ENCODE measurements around the gene PWP1. TPM values are rescaled to one million over a fixed set of nuclear protein-coding genes. Genes with fewer than 3 reads are reported as not detected.

PWP1 gene
- total and polyA plus RNA-seq, 4 donors: 19.5 to 34.8 (median 30.4) TPM

DNA sequence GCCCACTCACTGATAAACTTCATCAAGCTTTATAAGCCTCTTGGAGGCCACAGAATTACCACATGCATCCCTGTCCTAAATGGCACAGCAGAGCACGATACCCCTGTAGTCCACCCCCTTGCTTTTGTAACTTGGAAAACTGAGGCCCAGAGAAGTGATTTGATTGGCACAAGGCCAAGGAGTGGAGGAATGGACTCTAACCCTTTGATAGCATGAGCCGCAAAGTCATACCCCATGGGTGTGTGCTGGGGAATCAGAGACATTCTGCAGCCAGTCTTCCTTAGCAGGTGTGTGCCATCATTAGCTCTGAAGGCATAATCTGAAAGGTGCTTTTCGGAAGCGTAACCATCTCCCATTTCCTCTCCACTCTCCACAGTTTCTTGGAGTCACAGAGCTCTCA, 28.5 kb upstream of the PWP1 start:
- H3K4me3 ChIP-seq: no peak overlapping the region
- WGBS, 2 donors: 91 to 98% methylated on average over 4 of the region's 4 CpGs
- TF ChIP-seq, protein P1, sequence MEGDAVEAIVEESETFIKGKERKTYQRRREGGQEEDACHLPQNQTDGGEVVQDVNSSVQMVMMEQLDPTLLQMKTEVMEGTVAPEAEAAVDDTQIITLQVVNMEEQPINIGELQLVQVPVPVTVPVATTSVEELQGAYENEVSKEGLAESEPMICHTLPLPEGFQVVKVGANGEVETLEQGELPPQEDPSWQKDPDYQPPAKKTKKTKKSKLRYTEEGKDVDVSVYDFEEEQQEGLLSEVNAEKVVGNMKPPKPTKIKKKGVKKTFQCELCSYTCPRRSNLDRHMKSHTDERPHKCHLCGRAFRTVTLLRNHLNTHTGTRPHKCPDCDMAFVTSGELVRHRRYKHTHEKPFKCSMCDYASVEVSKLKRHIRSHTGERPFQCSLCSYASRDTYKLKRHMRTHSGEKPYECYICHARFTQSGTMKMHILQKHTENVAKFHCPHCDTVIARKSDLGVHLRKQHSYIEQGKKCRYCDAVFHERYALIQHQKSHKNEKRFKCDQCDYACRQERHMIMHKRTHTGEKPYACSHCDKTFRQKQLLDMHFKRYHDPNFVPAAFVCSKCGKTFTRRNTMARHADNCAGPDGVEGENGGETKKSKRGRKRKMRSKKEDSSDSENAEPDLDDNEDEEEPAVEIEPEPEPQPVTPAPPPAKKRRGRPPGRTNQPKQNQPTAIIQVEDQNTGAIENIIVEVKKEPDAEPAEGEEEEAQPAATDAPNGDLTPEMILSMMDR (IDR thresholded peaks at IDR 0.05; ENCODE audit: control extremely low read depth, extremely low read depth): no peak
- ATAC-seq (ENCODE audit: insufficient read depth, low FRiP score): no peak
- no peak for DNase-seq
- H3K9me3 ChIP-seq (ENCODE audit: control insufficient read depth in 4 of 4, insufficient read depth in 3 of 4, low read length in 3 of 4): no peaks in the 10 kb centered on the region
- no peak overlapping the region for H3K9ac ChIP-seq (ENCODE audit: insufficient read depth in 1 of 2, low read length in 2 of 2)
- no peak overlapping the region for H3K27ac ChIP-seq (ENCODE audit: low read depth in 1 of 2, low read length in 1 of 2)
- H3K36me3 ChIP-seq (ENCODE audit: control insufficient read depth in 4 of 4, insufficient read depth in 4 of 4, low read length in 4 of 4): no peaks in the 10 kb centered on the region
- no peaks in the 10 kb centered on the region for H3K27me3 ChIP-seq (ENCODE audit: control insufficient read depth in 3 of 3, insufficient read depth in 3 of 3, low read length in 2 of 3)
- peaks cover 0 to 16% (median 0%) of the 10 kb centered on the region in 5 donors for H3K4me1 ChIP-seq (ENCODE audit: control insufficient read depth in 5 of 5, insufficient read depth in 5 of 5, low read length in 5 of 5)

DNA sequence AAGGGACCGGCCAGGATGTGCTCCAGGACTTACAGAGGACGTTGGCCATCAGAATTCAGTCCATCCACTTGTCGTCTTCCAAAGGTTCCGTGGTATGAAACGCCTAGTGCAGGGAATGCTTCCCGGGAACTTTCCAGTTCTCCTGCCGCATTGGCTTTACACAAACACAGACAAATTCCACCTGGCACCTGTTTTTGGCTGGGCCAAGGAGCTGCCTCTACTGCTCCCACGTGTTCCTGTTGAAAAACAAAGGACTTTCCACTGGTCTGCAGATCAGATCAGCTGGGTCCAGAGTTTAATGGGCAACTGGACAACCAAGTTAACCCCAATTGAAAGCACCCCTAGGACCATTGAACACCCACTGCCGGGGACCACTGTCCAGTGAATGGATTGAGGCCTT, 28.0 kb upstream of the PWP1 start:
- Histone ChIP-seq H3K9ac (ENCODE audit: insufficient read depth in 1 of 2, low read length in 2 of 2) (no peak overlapping the region), H3K27ac (ENCODE audit: low read depth in 1 of 2, low read length in 1 of 2) (no peak overlapping the region), H3K27me3 (ENCODE audit: control insufficient read depth in 3 of 3, insufficient read depth in 3 of 3, low read length in 2 of 3) (no peaks in the 10 kb centered on the region), H3K9me3 (ENCODE audit: control insufficient read depth in 4 of 4, insufficient read depth in 3 of 4, low read length in 3 of 4) (no peaks in the 10 kb centered on the region), H3K36me3 (ENCODE audit: control insufficient read depth in 4 of 4, insufficient read depth in 4 of 4, low read length in 4 of 4) (no peaks in the 10 kb centered on the region), H3K4me1 (ENCODE audit: control insufficient read depth in 5 of 5, insufficient read depth in 5 of 5, low read length in 5 of 5) (peaks cover 0 to 11% (median 0%) of the 10 kb centered on the region in 5 donors), H3K4me3 (no peak overlapping the region)
- DNase-seq (no peak), ATAC-seq (ENCODE audit: insufficient read depth, low FRiP score) (no peak)
- TF ChIP-seq, protein P1 (IDR thresholded peaks at IDR 0.05; ENCODE audit: control extremely low read depth, extremely low read depth): no peak
- WGBS, 2 donors: 92 to 96% methylated on average over 9 of the region's 9 CpGs

- no peak overlapping the region for H3K27ac ChIP-seq (ENCODE audit: low read depth in 1 of 2, low read length in 1 of 2)
- no peaks in the 10 kb centered on the region for H3K36me3 ChIP-seq (ENCODE audit: control insufficient read depth in 4 of 4, insufficient read depth in 4 of 4, low read length in 4 of 4)
- H3K27me3 ChIP-seq (ENCODE audit: control insufficient read depth in 3 of 3, insufficient read depth in 3 of 3, low read length in 2 of 3): no peaks in the 10 kb centered on the region
- TF ChIP-seq, protein P1 (IDR thresholded peaks at IDR 0.05; ENCODE audit: control extremely low read depth, extremely low read depth): no peak
- peaks cover 0 to 7% (median 0%) of the 10 kb centered on the region in 5 donors for H3K4me1 ChIP-seq (ENCODE audit: control insufficient read depth in 5 of 5, insufficient read depth in 5 of 5, low read length in 5 of 5)
- WGBS, 2 donors: 64 to 72% methylated on average over 8 of the region's 8 CpGs
- DNase-seq (no peak), ATAC-seq (ENCODE audit: insufficient read depth, low FRiP score) (no peak)
- no peak overlapping the region for H3K4me3 ChIP-seq
- no peak overlapping the region for H3K9ac ChIP-seq (ENCODE audit: insufficient read depth in 1 of 2, low read length in 2 of 2)
- H3K9me3 ChIP-seq (ENCODE audit: control insufficient read depth in 4 of 4, insufficient read depth in 3 of 4, low read length in 3 of 4): no peaks in the 10 kb centered on the region
Measured at GRCh38 chr12:107660235-107660634, 25.4 kb upstream of the PWP1 start.

DNA sequence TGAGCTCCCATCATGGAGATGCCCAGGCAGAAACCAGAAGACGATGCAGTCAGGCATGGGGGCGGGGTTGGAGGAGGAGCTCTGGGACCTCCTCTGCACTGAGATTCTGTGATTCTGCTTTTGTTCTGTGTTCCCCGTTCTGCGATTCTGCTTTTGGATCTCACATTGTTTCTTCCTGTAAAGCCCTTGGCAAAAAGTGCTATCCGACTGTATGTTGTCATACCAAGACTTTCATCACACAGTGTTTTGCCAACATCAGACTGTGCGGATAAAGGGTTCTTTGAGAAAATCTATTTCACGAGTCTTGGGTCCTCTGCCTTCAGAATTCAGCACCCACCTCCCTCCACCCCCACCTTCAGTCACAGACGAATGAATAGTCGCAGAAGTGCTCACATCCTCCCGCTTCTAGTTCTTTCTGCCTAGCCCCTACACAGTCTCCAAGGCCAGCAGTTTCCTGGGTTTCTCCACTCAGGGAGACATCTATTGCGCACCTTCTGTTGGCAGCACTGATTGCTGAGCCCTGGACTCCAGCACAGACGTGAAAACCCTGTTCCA, 24.7 kb upstream of the PWP1 start:
- no peak overlapping the region for H3K27ac ChIP-seq (ENCODE audit: low read depth in 1 of 2, low read length in 1 of 2)
- H3K4me1 ChIP-seq (ENCODE audit: control insufficient read depth in 5 of 5, insufficient read depth in 5 of 5, low read length in 5 of 5): peaks cover 0 to 3% (median 0%) of the 10 kb centered on the region in 5 donors
- H3K9ac ChIP-seq (ENCODE audit: insufficient read depth in 1 of 2, low read length in 2 of 2): no peak overlapping the region
- DNase-seq (peak in 2 of 3 donors; percentile 6 to 40), ATAC-seq (ENCODE audit: insufficient read depth, low FRiP score) (no peak)
- no peak overlapping the region for H3K4me3 ChIP-seq
- no peaks in the 10 kb centered on the region for H3K36me3 ChIP-seq (ENCODE audit: control insufficient read depth in 4 of 4, insufficient read depth in 4 of 4, low read length in 4 of 4)
- H3K27me3 ChIP-seq (ENCODE audit: control insufficient read depth in 3 of 3, insufficient read depth in 3 of 3, low read length in 2 of 3): no peaks in the 10 kb centered on the region
- TF ChIP-seq, protein P1 (IDR thresholded peaks at IDR 0.05; ENCODE audit: control extremely low read depth, extremely low read depth): no peak
- no peaks in the 10 kb centered on the region for H3K9me3 ChIP-seq (ENCODE audit: control insufficient read depth in 4 of 4, insufficient read depth in 3 of 4, low read length in 3 of 4)
- 70% methylated on average over 12 of the region's 12 CpGs for WGBS, 2 donors
